Stimulated activated naive CD8-positive, alpha-beta T cell treated with anti-CD3 and anti-CD28 coated beads, Interleukin-15, amount 100 ng/mL, for 72 hours (primary cell): ENCODE data around the gene DGKH.
"Not testable (repeated sequence)": the region's sequence is repeated elsewhere in the genome, so short reads cannot be mapped to it uniquely, and the experiment has no call there.

ENCODE experiments used
- ATAC-seq: fragments of 150-1000 bp; cut with Tn5 transposase; 2 replicates; pipeline ENCODE4 v1.10.0; 2021; ENCODE audit warnings: mild to moderate bottlenecking, moderate library complexity
- DNase-seq, 2 donors: peaks; one replicate each; pipeline ENCODE4 v3.0.0; 2021 to 2022
- H3K27ac Mint-ChIP-seq, 2 donors: one replicate each; pipeline ENCODE4 v1.8.0; 2022; ENCODE audit warnings: mild to moderate bottlenecking in 2 of 2, mixed read lengths in 2 of 2, moderate library complexity in 2 of 2
- H3K27me3 Mint-ChIP-seq: one replicate; pipeline ENCODE4 v1.8.0; 2022; ENCODE audit warnings: mixed read lengths
- H3K4me1 Mint-ChIP-seq: one replicate; pipeline ENCODE4 v1.8.0; 2022; ENCODE audit warnings: mild to moderate bottlenecking, mixed read lengths
- H3K4me3 Mint-ChIP-seq, 2 donors: one replicate each; pipeline ENCODE4 v1.8.0; 2022; ENCODE audit warnings: mild to moderate bottlenecking in 2 of 2, mixed read lengths in 2 of 2, moderate library complexity in 1 of 2
- H3K9me3 Mint-ChIP-seq, 2 donors: one replicate each; pipeline ENCODE4 v1.8.0; 2022; ENCODE audit warnings: mixed read lengths in 2 of 2

DGKH gene

GRCh38 chr13:42056583-42056982, 8.1 kb downstream of the DGKH start:
- H3K4me1 Mint-ChIP-seq, result peaks cover 30% of the 10 kb centered on the region
- no peak overlapping the region for H3K27ac Mint-ChIP-seq
- DNase-seq (no peak), ATAC-seq (no peak)
- H3K27me3 Mint-ChIP-seq, result no peaks in the 10 kb centered on the region
- H3K9me3 Mint-ChIP-seq, result peaks cover 0 to 5% of the 10 kb centered on the region in 2 donors
- peak overlapping the region in 1 of 2 donors; percentile 34 for H3K4me3 Mint-ChIP-seq

DNA sequence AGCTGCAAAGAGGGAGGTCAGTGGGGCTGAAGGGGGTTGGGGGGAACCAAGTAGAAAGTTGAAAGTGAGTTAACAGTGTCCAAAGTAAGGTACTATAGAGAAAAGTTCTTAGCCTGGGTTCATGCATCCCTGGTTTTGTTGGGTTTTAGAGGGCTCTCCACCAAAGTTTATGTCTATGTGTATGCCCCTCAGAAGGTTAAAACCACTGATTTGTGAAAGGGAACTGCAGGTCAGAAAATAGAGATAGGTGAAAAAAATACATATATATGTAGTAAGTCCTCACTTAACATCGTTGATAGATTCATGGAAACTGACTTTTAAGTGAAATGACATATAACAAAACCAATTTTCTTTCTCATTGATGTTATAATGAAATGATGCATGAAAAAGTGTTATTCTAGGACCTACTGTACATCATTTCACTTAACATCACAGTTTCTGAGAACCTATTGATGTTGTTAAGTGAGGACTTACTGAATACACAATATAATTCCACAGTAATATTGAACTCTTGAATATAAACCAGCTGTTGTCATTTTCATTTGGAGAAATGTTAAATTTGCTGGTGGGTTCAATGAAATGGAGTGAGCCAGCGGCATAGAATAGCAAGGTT, 9.6 kb downstream of the DGKH start:
- no peaks in the 10 kb centered on the region for H3K27me3 Mint-ChIP-seq
- peaks cover 23% of the 10 kb centered on the region for H3K4me1 Mint-ChIP-seq
- H3K9me3 Mint-ChIP-seq, result peaks cover 0 to 5% of the 10 kb centered on the region in 2 donors
- no peak overlapping the region for H3K27ac Mint-ChIP-seq
- ATAC-seq, result no peak
- H3K4me3 Mint-ChIP-seq, result no peak overlapping the region
- DNase-seq, result no peak

DNA sequence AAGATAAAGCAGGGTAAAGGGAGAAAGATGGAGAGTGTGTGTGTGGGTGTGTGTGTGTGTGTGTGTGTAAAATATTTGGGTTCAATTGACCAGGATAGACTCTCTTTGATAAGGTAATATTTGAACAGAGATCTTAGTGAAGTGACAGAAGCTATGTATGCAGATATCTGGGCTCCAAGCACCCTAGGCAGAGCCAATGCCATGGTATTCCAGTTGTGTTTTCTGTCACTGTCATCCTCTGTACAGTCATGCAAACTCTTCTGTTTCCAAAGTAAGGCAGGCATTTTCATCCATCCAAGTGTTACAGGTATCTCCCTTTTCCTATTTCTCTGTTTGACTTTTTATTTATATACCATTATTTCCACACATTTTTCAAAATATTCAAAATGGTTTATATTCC, 13.5 kb downstream of the DGKH start:
- DNase-seq (no peak), ATAC-seq (no peak)
- Mint-ChIP-seq H3K9me3 (peaks cover 0 to 5% of the 10 kb centered on the region in 2 donors), H3K4me3 (no peak overlapping the region), H3K27ac (no peak overlapping the region), H3K27me3 (no peaks in the 10 kb centered on the region), H3K4me1 (peaks cover 8% of the 10 kb centered on the region)

DNA sequence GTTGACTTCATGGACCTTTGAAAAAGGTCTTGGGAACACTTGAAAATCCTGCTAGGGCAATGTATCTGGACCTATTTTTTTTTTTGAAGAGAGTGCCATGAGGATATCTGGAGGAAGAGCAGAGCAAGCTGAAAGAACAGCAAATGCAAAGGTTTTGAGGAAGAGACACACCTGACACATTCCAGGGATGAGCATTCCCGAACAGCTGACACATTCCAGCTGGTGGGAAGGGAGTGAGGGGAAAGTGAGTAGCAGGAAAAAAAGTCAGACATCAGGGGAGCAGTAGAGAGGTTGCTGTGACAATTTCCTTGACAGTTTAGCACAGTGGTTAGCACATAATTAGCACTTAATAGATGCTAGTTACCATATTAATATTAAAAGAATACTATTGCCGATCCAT, 14.7 kb downstream of the DGKH start:
- DNase-seq, result no peak
- no peak overlapping the region for H3K4me3 Mint-ChIP-seq
- H3K27ac Mint-ChIP-seq, result no peak overlapping the region
- H3K4me1 Mint-ChIP-seq, result no peaks in the 10 kb centered on the region
- ATAC-seq, result no peak
- H3K27me3 Mint-ChIP-seq, result no peaks in the 10 kb centered on the region
- H3K9me3 Mint-ChIP-seq, result peaks cover 0 to 5% of the 10 kb centered on the region in 2 donors

DNA sequence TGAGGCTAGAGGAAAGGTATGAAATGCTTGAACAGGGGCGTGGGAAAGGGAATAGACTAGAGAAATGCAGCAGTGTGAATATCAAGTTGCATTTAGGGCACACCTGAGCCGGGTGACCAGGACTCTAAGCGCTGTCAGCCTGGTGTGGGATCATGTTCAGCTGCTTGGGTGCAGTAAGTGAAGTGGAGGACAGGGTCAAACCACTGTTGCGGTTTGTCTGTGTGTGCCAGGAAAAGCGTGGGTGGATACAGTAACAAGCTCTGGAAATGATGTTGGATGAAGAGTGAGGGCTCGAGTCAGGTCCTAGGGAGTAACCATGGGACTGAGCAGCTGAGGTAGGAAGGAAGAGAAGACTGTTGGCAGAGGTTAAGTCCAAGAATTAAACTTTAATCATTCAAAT, 15.8 kb downstream of the DGKH start:
- DNase-seq, result no peak
- H3K27ac Mint-ChIP-seq, result no peak overlapping the region
- no peaks in the 10 kb centered on the region for H3K4me1 Mint-ChIP-seq
- ATAC-seq, result no peak
- H3K4me3 Mint-ChIP-seq, result no peak overlapping the region
- H3K9me3 Mint-ChIP-seq, result no peaks in the 10 kb centered on the region
- H3K27me3 Mint-ChIP-seq, result no peaks in the 10 kb centered on the region

- no peaks in the 10 kb centered on the region for H3K27me3 Mint-ChIP-seq
- ATAC-seq, result no peak
- no peak overlapping the region for H3K4me3 Mint-ChIP-seq
- no peaks in the 10 kb centered on the region for H3K4me1 Mint-ChIP-seq
- DNase-seq, result no peak
- no peak overlapping the region for H3K27ac Mint-ChIP-seq
- no peaks in the 10 kb centered on the region for H3K9me3 Mint-ChIP-seq
Measured at GRCh38 chr13:42064966-42065365, 16.5 kb downstream of the DGKH start.

GRCh38 chr13:42065414-42065813, 17.0 kb downstream of the DGKH start:
- Mint-ChIP-seq H3K27me3 (no peaks in the 10 kb centered on the region), H3K4me3 (no peak overlapping the region), H3K9me3 (no peaks in the 10 kb centered on the region), H3K27ac (no peak overlapping the region), H3K4me1 (no peaks in the 10 kb centered on the region)
- DNase-seq (no peak), ATAC-seq (no peak)

DNA sequence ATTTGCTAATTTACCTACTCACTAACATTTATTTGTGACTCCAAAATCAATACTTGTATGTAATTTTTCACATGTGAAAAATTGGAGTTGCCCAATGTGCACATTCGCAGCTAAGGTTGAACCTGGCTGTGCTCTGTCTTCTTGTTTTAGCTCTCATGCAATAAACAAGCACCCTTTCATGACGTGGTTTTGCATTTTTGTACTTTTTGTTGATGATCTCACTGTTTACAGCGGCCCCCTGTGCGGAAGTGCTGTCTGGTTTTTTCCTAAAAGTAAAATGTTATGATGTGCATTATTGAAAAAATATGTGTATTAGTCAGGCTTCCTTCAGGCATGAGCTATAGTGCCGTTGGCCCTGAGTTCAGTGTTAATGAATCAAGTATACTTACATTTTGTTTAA, 18.1 kb downstream of the DGKH start:
- Mint-ChIP-seq H3K4me1 (peaks cover 3% of the 10 kb centered on the region), H3K27me3 (no peaks in the 10 kb centered on the region), H3K4me3 (no peak overlapping the region), H3K9me3 (no peaks in the 10 kb centered on the region), H3K27ac (no peak overlapping the region)
- DNase-seq, result no peak
- ATAC-seq, result no peak

DNA sequence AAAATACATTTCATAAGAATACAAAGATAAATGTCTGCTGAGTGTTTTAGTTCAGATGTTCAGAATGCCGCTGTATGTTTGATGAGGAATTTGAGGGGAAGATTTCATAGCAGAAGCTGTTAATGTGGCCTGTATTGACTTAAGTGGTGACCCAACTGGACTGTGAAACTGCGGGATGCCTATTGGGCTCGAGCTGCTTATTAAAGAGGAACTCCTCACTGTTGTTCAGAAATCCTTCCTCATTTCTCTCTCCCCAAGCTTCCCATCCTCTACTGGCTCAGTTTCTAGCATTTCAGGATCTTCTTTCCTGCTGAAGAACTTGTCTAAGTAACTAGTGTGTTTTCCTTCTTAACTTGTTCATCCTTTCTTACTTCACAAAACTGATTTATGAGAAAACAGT, 20.4 kb downstream of the DGKH start:
- H3K4me3 Mint-ChIP-seq, result no peak overlapping the region
- no peaks in the 10 kb centered on the region for H3K27me3 Mint-ChIP-seq
- DNase-seq (no peak), ATAC-seq (no peak)
- H3K9me3 Mint-ChIP-seq, result no peaks in the 10 kb centered on the region
- H3K4me1 Mint-ChIP-seq, result peaks cover 7% of the 10 kb centered on the region
- H3K27ac Mint-ChIP-seq, result no peak overlapping the region

DNA sequence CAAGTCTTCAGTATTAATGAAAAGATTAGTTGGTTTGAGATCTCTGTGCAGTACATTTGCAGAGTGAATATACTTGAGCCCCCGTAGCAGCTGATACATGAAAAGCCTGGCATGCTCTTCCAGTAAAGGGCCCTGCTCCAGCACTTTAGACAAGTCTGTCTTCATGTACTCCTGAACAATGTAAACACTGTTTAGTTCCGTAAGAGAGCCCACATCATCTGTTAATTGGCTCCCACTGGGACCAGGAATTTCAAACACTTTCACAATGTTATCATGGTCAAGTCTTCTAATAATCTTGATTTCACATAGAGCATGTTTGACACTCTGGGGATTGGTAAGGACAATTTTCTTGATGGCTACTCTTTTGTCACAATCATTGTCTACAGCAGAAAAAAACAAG, 22.2 kb downstream of the DGKH start:
- H3K4me1 Mint-ChIP-seq, result peaks cover 18% of the 10 kb centered on the region
- not testable (repeated sequence) for ATAC-seq, H3K27ac Mint-ChIP-seq, DNase-seq, H3K4me3 Mint-ChIP-seq, H3K9me3 Mint-ChIP-seq, H3K27me3 Mint-ChIP-seq

GRCh38 chr13:42071179-42071578, 22.7 kb downstream of the DGKH start:
- peaks cover 23% of the 10 kb centered on the region for H3K4me1 Mint-ChIP-seq
- H3K27ac Mint-ChIP-seq, H3K4me3 Mint-ChIP-seq, H3K9me3 Mint-ChIP-seq, ATAC-seq, H3K27me3 Mint-ChIP-seq, DNase-seq: not testable (repeated sequence)

DNA sequence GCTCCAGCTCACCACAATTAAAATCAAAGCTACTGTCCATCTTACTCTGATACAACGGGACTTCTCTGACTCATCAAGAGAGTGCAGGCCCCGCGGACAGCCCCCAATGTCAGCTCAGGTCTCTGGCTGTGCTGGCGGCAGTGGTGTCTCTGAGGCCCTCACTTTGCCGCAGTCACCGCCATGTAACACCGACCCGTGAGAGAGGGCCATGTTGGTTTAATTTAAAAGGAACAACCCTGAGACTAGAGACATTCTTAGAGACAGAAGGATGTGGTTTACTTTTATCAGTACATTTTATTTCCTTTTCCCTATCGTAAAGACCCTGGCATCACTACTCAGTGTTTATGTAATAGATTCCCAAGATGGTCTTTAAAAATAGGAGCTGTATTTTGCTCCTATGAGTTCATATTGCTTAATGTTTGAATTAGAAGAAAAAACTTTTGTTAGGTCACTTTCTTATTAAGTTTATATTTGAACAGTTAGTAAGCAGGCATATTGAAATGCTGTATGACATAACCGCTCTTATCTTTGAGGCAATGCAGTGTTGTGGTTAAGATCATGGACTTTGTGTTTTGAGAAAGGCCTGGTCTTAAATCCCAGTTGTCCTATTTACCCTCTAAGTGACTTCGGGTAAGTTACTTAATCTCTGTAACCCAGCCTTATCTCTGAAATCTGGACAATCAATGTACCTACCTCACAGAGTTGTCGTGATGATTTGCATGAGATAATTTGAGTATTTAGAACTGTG, 23.4 kb downstream of the DGKH start:
- no peak for ATAC-seq
- Mint-ChIP-seq H3K4me3 (peak overlapping the region in 1 of 2 donors; percentile 15), H3K27ac (peak overlapping the region in 1 of 2 donors; percentile 77), H3K9me3 (no peaks in the 10 kb centered on the region), H3K27me3 (no peaks in the 10 kb centered on the region), H3K4me1 (peaks cover 23% of the 10 kb centered on the region)
- no peak for DNase-seq

- H3K4me1 Mint-ChIP-seq, result peaks cover 23% of the 10 kb centered on the region
- no peaks in the 10 kb centered on the region for H3K27me3 Mint-ChIP-seq
- H3K27ac Mint-ChIP-seq, result no peak overlapping the region
- H3K9me3 Mint-ChIP-seq, result no peaks in the 10 kb centered on the region
- ATAC-seq (no peak), DNase-seq (no peak)
- no peak overlapping the region for H3K4me3 Mint-ChIP-seq
Measured at GRCh38 chr13:42073683-42074082, 25.2 kb downstream of the DGKH start.

GRCh38 chr13:42075517-42075916, 27.1 kb downstream of the DGKH start:
- ATAC-seq (no peak), DNase-seq (no peak)
- H3K4me3 Mint-ChIP-seq, result no peak overlapping the region
- peaks cover 23% of the 10 kb centered on the region for H3K4me1 Mint-ChIP-seq
- H3K27me3 Mint-ChIP-seq, result no peaks in the 10 kb centered on the region
- H3K9me3 Mint-ChIP-seq, result no peaks in the 10 kb centered on the region
- no peak overlapping the region for H3K27ac Mint-ChIP-seq

GRCh38 chr13:42076309-42076713, 27.9 kb downstream of the DGKH start:
- H3K4me3 Mint-ChIP-seq, result no peak overlapping the region
- ATAC-seq (no peak), DNase-seq (no peak)
- no peaks in the 10 kb centered on the region for H3K27me3 Mint-ChIP-seq
- no peaks in the 10 kb centered on the region for H3K9me3 Mint-ChIP-seq
- H3K27ac Mint-ChIP-seq, result no peak overlapping the region
- peaks cover 22% of the 10 kb centered on the region for H3K4me1 Mint-ChIP-seq

DNA sequence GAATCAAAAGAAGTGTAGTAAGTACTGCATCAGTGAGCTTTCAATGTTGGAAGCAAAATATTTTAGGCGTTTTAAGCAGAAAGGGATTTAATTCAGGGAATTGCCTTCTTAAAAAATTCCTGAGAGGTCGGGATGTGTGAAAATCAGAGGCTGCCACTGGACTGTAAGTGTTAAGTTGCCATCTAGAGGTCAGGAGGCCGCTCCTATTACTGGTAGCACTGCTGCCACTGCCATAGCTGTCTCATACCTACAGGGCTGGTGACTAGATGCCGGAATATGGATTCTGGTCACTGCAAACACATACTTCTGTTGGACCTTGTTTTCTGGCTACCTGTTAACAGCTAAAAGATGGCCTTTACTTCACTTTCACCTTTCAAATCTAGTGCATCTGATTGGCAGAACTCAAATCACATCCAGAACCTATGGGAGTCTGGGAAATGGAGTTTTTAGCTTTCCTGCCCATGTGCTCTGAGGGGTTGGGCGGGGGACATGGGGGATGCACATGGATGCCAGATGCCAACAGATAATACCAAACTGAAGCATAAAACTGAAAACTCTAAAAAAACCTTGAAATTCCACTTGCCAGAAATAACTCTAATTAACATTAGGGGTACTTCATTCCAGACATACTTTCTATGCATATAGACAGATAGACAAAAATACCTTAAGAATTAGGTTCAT, 29.8 kb downstream of the DGKH start:
- no peaks in the 10 kb centered on the region for H3K27me3 Mint-ChIP-seq
- DNase-seq, result no peak
- no peak overlapping the region for H3K27ac Mint-ChIP-seq
- H3K4me1 Mint-ChIP-seq, result peaks cover 22% of the 10 kb centered on the region
- ATAC-seq, result no peak
- no peak overlapping the region for H3K4me3 Mint-ChIP-seq
- no peaks in the 10 kb centered on the region for H3K9me3 Mint-ChIP-seq
